ENCODE measurements around the gene CSRP1.
"Not testable (repeated sequence)": the region's sequence is repeated elsewhere in the genome, so short reads cannot be mapped to it uniquely, and the experiment has no call there.

The CSRP1 gene

GRCh38 chr1:201506557-201507359 lies at the start of gene CSRP1:
Gene CSRP1, minus strand, starts transcription at chr1:201507123. Its CDS starts 10,820 bp downstream, at chr1:201496303.
- peak; percentile 84 for DNase-seq

GRCh38 chr1:201555593-201555945 lies 48.6 kb upstream of the CSRP1 start:
- no peak for DNase-seq

GRCh38 chr1:201554789-201555592 lies 48.1 kb upstream of the CSRP1 start:
- no peak for DNase-seq

DNA sequence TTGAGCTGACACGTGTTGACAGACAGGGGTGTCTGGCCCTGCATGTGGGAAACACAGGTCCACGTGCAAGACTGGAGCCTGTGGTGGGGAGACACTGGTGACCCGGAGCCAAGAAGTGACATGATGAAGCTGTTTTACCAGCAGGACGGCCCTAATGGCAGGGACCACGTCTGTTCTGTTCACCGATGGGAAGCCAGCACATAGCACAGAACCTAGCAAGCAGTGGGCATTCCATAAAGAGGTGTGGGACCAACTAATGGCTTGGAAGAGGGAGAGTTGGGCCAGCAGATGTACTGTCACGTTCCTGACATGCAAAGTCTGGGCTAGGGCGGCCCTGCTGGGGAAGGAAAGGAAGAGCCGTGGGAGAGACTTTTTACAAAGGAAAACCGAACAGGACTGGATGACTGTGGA lies 47.3 kb upstream of the CSRP1 start:
- no peak for DNase-seq

- DNase-seq: no peak
Observed at GRCh38 chr1:201553496-201554189, 46.7 kb upstream of the CSRP1 start.

- no peak for DNase-seq
Observed at GRCh38 chr1:201552941-201553351, 46.0 kb upstream of the CSRP1 start.

GRCh38 chr1:201551877-201552731 lies 45.2 kb upstream of the CSRP1 start:
- no peak for DNase-seq

DNA sequence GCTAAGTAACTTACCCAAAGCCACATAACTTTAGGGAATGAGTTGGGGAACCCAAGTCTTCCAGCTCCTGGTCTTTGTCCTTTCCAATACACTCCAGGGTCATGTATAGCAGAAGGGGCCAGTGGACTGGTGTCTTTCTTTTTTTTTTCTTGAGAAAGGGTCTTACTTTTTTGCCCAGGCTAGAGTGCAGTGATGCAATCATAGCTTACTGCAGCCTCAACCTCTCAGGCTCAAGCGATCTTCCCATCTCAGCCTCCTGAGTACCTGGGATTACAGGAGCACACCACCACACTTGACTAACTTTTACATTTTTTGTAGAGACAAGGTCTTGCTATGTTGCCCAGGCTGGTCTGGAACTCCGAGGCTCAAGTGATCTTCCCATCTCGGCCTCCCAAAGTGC lies 44.2 kb upstream of the CSRP1 start:
- DNase-seq: no peak

- not testable (repeated sequence) for DNase-seq
Observed at GRCh38 chr1:201549522-201549921, 42.6 kb upstream of the CSRP1 start.

DNA sequence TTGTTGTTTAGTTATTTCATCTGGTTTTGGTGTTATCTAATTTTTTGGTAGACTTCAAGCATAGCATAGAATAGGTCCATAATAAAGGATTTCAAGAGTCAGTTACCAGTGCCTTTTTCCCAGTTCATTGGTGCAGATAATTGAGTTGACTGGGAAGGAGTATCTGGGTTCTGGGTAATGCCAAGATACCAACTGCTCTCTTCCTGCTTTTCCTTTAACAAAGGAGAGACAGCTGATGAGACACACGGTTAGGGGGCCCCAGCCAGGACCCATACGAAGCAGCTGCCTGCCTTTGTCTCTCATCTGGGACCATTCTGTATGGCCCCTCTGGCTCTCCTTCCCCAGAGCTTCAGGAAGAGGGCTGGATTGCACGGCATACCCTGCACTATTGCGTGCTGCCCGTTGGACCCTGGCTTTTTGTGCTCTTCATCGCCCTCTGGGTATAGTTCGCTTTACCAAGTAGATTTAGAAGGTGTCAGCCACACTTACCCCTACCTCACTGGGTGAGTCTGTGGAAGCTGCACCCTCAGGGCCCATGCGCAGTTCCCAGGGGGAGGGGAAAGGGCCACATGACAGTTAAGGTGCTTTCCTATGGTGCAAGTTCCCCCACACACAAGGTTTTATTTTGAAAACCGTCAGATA lies 39.0 kb upstream of the CSRP1 start:
- DNase-seq: no peak

DNA sequence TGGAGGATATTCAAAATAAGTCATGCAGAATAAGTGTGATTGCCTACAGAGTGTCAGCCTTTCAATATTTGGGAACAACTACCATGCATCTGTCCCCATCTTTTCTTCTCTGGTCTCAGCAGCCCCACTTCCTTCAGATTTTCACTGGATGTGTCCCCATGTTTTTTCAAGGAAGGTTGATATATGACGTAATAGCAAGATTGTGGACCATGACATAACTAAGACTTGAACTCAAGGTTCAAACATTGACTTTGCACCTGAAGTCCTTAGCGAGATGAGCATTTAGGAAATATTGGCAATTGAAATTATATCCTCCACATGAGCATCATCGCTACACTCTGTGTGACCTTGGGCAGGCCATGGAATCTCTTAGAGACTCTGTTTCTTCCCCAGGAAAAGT lies 37.8 kb upstream of the CSRP1 start:
- DNase-seq: no peak

DNA sequence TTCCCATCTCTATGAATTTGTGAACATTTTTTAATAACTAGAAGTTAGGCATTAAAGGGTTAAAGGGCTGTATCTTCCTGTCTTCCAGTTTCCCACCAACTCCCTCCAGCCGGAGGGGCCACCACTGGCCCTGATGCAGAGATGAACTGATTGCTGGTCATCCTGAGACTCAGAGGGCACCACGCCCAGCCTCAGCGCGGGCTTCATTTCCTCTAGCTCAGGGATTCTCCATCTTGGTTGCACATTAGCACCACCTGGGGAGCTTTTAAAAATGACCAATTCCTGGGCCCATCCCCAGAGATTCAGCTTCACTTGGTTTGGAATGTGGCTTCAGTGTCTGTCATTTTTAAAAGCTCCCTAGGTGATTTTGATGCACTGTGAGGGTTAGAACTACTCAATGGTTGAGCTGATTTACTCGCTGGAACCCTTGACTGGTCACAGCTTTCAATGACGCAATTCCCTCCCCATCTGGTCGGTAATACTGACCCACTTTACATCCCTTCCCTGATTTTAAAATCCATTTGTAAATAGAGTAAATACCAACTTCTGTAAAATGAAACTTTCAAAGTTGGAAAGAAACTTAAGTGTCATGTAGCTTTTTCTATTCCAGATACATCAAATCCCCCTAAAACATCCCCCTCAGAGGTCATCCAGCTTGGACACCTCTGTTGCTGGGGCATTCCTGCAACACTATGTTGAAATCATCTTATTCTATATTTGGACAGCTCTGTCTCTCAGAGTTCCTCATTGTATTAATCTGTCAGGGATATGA lies 37.1 kb upstream of the CSRP1 start:
- DNase-seq: no peak

GRCh38 chr1:201542309-201543035 lies 35.5 kb upstream of the CSRP1 start:
- no peak for DNase-seq

DNA sequence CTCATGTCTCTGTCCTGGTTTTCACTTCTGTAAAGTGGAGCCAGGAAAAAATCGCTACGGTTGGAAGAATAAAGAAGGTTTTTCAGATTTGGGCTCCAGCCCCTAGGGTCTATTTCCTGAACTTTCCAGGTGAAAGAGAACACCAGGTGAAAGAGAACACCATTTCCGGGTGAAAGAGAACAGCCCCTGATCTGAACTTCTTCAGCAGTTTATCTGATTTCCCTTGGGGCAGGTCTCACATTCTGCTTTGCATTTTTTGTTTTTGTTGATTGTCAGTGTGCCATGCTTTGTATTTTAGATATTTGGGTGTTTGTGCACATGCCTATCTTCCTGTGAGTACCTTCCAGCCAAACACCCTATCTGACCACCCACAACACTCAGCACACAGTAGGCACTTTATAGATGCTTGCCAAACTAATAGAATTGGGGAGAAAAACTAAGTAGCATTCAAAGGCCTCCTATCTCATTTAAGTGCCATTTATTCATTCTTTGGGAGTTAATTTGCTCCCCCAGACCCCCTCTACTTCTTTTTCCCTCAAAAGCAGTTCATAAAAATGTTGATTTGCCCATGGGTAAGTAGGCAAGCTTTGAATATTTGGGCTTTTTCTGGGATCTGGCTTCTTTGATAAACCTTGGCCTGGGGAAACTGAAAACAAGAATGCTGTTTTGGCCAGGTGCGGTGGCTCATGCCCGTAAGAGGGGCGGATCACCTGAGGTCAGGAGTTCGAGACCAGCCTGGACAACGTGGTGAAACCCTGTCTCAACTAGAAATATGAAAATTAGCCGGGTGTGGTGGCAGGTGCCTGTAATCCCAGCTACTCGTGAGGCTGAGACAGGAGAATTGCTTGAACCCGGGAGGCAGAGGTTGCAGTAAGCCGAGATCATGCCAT lies 34.2 kb upstream of the CSRP1 start:
- DNase-seq: no peak

- DNase-seq: no peak
Observed at GRCh38 chr1:201539561-201540431, 32.9 kb upstream of the CSRP1 start.

DNA sequence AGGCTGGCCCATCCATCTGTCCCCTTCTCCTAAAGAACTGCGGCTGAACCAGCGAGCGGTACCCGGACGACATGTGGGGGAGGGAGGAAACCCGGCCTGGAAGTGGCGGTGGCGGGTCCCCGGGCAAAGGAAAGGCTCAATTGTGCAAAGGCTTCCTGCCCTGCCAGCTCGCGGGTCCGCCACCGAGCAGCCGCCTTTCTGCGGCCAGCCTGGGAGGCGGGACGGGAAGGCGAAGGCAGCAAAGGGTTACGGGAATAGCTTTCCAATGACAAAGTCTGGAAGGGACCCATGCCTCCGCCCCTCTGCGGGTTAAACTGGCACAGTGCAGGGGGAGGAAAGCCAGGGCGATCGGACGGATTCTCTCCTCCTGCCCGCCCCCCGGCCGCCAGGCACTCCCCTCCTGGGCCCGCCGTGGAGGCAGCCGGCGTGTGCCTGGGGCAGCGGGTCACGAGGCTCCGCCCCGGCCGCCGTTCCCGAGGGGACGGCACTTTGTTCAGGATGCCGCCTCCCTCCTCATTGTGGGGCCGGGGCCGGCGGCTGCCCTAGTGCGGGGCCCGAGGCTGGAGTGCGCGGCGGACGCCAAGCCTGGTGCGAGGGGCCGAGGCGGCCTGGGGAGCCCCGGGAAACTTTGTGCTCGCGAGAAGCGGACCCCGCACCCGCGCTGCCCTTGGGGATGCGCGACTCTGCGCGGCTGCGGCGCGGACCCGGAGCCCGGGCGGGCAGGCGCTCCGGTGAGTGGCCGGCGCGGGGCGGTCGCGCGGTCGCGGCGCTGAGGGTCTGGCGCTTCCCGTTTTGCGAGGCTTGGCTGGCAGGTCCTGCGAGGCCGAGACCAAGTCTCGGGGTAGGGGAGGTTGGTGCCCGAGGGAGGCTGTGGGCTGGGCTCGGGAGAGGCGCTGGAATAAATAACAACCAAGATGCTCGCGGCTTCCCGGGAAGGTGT lies 32.0 kb upstream of the CSRP1 start, which contains the start of gene NAV1:
Gene NAV1 (plus strand): TSS at position 516 of the 940 bp plus-strand sequence. CDS start 83,758 bp downstream, outside the sequence.
- no peak for DNase-seq
